AG09319 (cell line): Measurements from ENCODE around the gene ZCWPW1.

ENCODE experiments used
- DNase-seq: peaks from one replicate; pipeline ENCODE4 v3.0.0-alpha.2; 2010; ENCODE audit warnings: low read depth; ENCODE audit errors: extremely low read depth
- CTCF ChIP-seq: IDR thresholded peaks from 2 replicates; pipeline ENCODE4 v1.5.1; 2011; ENCODE audit warnings: low read depth, mild to moderate bottlenecking, inconsistent platforms, low read length, moderate library complexity

ZCWPW1 gene

DNA sequence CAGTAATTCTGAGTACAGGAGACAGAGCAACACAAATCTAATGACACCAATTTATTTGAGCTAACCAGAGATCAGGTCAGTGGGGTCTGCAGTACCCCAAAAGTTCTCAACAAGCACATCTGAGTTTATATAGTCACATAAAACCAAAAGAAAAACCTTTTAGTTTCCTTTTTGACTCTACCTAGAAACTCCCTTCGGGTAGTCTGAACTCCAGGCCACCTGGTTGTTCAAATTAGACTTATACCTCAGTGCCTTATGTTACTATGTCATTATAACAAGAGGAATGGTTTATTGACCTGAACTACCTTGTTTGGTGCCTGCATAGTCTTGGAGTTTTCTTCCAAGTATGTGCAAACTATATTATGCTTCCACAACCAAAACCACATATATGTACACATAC is 14.6 kb downstream of the ZCWPW1 start:
- DNase-seq = no peak
- TF ChIP-seq CTCF = no peak

GRCh38 chr7:100413346-100413745 is 15.2 kb downstream of the ZCWPW1 start:
- no peak for DNase-seq
- TF ChIP-seq CTCF = no peak

- no peak for TF ChIP-seq CTCF
- DNase-seq = no peak
Observed at GRCh38 chr7:100411101-100411500, 17.4 kb downstream of the ZCWPW1 start.

DNA sequence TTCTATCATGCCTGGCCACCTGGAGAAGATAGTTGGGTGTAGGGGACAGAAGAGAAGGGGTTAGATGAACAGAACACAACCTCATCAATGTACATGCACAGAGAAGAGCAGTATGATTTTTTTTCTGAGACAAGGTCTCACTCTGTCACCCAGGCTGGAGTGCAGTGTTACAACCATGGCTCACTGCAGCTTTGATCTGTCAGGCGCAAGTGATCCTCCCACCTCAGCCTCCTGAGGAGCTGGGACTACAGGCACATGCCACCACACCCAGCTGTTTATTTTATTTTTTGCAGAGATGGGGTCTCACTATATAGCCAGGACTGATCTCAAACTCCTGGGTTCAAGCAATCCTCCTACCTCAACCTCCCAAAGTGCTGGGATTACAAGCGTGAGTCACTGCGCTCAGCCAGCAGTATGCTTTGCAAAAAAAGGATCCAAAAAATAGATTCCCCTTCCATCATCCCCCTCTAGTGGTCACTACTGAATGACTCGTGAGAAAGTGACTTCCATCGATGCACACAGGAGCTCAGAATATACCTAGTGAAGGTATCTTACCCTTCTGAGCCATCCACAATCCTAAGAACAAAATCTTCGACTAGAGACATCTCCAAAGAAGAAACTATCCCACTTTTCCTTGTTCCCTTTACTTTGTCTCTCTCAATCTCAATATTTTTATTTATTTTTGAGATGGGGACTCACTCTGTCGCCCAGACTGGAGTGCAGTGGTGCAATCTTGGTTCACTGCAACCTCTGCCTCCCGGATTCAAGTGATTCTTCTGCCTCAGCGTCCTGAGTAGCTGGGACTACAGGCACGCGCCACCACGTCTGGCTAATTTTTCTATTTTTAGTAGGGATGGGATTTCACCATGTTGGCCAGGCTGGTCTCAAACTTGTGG is 21.0 kb downstream of the ZCWPW1 start:
- DNase-seq = peak; percentile 37
- TF ChIP-seq CTCF = peak; percentile 72

DNA sequence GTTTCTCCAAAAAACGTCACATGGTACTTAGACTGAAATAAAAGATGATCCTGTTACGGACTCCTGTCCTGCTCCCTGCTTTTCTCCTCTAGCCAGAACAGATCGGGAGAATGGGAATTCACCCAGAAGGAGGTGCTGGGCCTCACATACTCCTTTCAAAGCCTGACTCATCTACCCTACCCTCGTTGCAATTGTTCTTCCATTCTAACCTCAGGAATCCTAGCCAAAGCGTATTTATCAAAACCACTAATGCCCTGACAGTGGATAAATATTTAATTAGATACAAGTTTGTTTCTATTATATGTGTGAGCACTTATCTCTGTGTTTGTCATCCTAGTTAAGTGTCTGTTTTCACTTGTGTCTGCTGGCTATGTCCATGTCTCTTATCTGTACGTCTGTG is 21.7 kb downstream of the ZCWPW1 start:
- DNase-seq = no peak
- TF ChIP-seq CTCF = no peak

DNA sequence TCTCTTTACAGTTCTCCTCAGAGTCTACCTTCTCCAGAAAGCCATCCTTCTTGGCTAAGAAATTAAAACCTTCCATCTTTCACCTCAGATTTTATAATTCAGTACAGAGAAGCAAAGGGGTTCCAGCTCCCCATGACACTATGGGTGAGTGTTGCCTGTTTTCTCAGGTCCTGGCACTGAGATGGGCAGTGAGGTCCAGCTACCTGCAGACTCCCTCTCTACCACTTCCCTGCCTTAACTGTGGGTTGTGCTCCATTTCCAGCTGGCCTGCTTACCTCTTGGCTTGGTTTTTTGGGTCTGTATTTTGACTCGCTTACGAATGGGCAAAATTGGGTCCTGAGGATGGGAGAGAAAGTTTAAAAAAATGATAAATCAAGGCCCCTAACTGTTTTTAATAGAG is 26.3 kb downstream of the ZCWPW1 start:
- DNase-seq = no peak
- TF ChIP-seq CTCF = no peak

GRCh38 chr7:100401811-100402210 is 26.7 kb downstream of the ZCWPW1 start:
- TF ChIP-seq CTCF = no peak
- DNase-seq = no peak
